Measurements from ENCODE around the gene ABI1. TPM values are rescaled to one million over a fixed set of nuclear protein-coding genes. Genes with fewer than 3 reads are reported as not detected.
A peak's percentile ranks its signal among the peaks of the same experiment; 100 is the strongest.

The ABI1 gene
- total RNA-seq, 2 experiments from 2014 or later: 54.5 to 54.6 TPM

DNA sequence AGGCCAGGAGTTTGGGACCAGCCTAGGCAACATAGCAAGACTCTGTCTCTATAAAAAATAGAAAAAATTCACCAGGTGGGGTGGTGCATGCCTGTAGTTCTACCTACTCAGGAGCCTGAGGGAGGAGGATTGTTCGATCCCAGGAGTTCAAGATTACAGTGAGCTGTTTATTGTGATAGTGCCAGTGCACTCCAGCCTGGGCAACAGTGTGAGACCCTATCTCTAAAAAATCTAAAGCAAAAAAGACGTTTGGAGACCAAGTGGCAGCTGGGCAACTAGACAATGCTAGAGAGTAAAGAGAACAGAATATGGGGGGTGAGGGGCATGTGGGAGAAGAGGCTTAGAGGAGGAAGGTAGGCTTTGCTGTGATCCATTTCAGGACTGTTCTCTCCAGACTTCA, 161.8 kb downstream of the ABI1 start:
- no peaks in the 10 kb centered on the region for H3K9me3 Mint-ChIP-seq
- H3K27me3 Mint-ChIP-seq: no peaks in the 10 kb centered on the region
- peaks cover 26% of the 10 kb centered on the region for H3K36me3 Mint-ChIP-seq
- H3K27ac Mint-ChIP-seq: peak overlapping the region; percentile 40
- POLR2A ChIA-PET: no interaction called here
- H3K4me3 Mint-ChIP-seq: peak overlapping the region; percentile 99
- ATAC-seq (ENCODE audit: low read depth) (no peak), DNase-seq (no peak)
- H3K4me1 Mint-ChIP-seq: peaks cover 29% of the 10 kb centered on the region

DNA sequence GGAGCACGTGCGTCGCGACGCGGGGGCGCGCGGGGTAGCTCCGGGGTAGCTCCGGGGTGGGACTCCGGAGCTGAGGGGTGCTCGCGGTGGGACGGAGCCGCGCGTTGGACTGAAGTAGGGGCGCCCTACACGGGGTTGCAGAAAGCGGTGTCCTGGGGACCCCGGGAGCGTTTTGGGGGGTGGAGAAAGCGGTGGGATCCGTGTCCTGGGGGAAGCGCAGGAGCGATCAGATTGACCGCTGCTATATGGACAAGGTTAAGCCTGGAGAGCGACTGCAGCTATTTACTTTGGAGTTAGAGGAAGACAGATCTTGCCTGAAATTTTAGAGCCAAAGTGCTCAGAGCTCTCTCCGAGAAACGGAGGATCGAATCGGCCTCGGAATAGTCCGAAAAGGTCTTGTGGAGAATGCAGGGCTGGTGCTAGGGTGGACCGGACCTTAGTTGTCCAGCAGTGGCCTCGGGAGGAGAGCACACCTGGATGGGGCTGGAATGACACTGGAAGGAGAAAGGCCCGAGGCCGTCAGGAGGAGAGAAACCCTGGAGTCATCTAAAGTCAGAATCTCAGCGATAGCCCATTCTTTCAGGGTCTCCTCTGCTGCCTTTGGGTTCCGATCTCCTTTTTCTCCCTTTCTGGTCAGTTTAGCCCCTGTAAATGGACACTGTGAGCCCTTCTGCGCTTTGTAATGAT, 162.7 kb downstream of the ABI1 start:
- Mint-ChIP-seq H3K4me1 (peaks cover 29% of the 10 kb centered on the region), H3K27me3 (no peaks in the 10 kb centered on the region), H3K27ac (peak overlapping the region; percentile 88), H3K9me3 (no peaks in the 10 kb centered on the region), H3K36me3 (peaks cover 24% of the 10 kb centered on the region), H3K4me3 (peak overlapping the region; percentile 99)
- POLR2A ChIA-PET: interaction anchor here (0.7 to 1.2 kb wide), 4 partner anchors 162 to 806 kb away, joined by 3 to 4 read pairs (median 3); partner anchors contain the start of gene RAB18
- no peak for DNase-seq
- no peak for ATAC-seq (ENCODE audit: low read depth)

DNA sequence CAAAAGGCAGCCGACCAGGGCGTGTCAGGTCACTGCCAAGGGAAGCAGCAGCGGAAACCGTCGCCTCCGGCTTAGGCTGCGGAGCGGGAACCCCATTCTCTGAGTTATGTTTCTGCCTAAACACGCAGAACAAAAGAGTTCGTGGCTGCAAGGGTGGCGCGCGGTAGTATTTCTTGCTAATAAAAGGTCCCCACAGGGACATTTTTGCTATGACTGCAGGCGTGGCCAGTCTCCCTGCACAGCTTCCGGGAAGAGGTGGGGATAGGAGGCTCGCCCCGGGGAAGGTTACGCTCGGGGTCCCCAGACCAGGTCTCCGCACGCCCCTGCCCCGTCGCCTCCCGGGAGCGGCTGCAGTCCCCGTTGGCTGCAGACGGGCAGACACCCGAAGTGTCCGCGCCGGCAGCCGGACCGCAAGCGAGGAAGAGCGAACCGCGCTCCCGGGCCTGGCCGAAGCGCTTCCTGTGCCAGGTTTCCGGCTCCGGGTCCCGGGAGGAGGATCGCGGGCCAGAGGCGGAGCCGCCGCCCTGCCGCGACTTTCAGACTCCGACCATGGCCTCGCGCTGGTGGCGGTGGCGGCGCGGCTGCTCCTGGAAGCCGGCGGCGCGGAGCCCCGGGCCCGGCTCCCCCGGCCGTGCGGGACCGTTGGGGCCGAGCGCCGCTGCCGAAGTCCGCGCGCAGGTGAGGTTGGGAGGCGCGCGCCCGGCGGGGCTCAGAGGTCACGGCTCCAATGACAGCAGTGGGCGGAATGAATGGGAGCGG, 163.4 kb downstream of the ABI1 start, which contains the start of gene PDSS1:
TSS of gene PDSS1 (plus strand) at position 539 of the 759 bp plus-strand sequence. CDS start at position 550, 11 bp downstream.
- DNase-seq (peak; percentile 82), ATAC-seq (ENCODE audit: low read depth) (peak; percentile 82)
- H3K4me3 Mint-ChIP-seq: peak within 1 kb of the TSS; percentile 99
- no peaks in the 10 kb centered on the region for H3K9me3 Mint-ChIP-seq
- POLR2A ChIA-PET: interaction anchor here (0.6 to 1.5 kb wide), 10 partner anchors 9 to 807 kb away, joined by 3 to 8 read pairs (median 3); partner anchors contain the start of gene RAB18
- peaks cover 19% of the 10 kb centered on the region for H3K36me3 Mint-ChIP-seq
- H3K27me3 Mint-ChIP-seq: no peaks in the 10 kb centered on the region
- peak within 1 kb of the TSS; percentile 95 for H3K27ac Mint-ChIP-seq
- peaks cover 29% of the 10 kb centered on the region for H3K4me1 Mint-ChIP-seq

DNA sequence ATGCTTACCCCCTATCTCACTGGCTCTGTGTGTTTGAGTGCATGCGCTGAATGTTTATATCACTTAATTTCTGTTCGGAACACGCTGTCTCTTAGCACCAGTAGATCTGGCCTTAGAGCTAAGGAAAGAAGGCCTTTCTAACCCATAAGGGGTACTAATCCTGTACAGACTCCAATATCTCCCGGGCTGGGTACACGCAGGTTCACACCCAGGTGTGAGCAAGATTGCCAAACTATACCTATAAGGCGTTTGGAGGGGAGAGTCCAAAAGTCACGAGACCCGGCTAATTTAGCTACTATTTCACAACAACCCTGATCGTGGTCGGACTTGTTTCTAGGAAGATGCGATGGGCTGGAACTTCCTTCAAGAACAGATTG, 164.0 kb downstream of the ABI1 start:
- H3K4me3 Mint-ChIP-seq: peak overlapping the region; percentile 95
- H3K9me3 Mint-ChIP-seq: no peaks in the 10 kb centered on the region
- peaks cover 25% of the 10 kb centered on the region for H3K4me1 Mint-ChIP-seq
- ATAC-seq (ENCODE audit: low read depth) (peak; percentile 5), DNase-seq (no peak)
- POLR2A ChIA-PET: interaction anchor here (0.6 to 1.5 kb wide), 7 partner anchors 10 to 361 kb away, joined by 3 to 8 read pairs (median 3); no protein-coding TSS in a partner anchor
- peak overlapping the region; percentile 95 for H3K27ac Mint-ChIP-seq
- peaks cover 15% of the 10 kb centered on the region for H3K36me3 Mint-ChIP-seq
- H3K27me3 Mint-ChIP-seq: peaks cover 2% of the 10 kb centered on the region

Other genes with a start within 250 kb of the ABI1 start
- 10 to 100 TPM; 10.7 to 12.0 TPM for gene PDSS1, start 163.3 kb downstream of the ABI1 start, total RNA-seq
- 10 to 100 TPM; 11.9 to 13.0 TPM for gene ANKRD26, start 239.5 kb upstream of the ABI1 start, total RNA-seq

Data from activated naive CD8-positive, alpha-beta T cell treated with anti-CD3 and anti-CD28 coated beads, Interleukin-2, amount 10 ng/mL, durations not matched to agents 7 days and 5 days (primary cell).